Measurements from ENCODE around the gene F13B.

DNA sequence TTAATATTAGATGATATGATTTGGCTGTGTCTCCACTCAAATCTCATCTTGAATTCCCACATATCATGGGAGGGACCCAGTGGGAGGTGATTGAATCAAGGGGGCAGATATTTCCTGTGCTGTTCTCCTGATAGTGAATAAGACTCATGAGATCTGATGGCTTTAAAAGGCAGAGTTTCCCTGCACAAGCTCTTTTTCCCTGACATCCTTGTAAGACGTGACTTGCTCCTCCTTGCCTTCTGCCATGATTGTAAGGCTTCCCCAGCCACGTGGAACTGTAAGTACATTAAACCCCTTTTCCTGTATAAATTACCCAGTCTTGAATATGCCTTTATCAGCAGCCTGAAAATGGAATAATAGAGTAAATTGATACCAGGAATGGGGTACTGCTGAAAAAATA lies 13.3 kb upstream of the F13B start:
- TF ChIP-seq RFX5 (IDR thresholded peaks at IDR 0.05; ENCODE audit: low read depth, low read length), result no peak
- no peak for TF ChIP-seq POLR2A (IDR thresholded peaks at IDR 0.05; ENCODE audit: low read depth, low read length)
- TF ChIP-seq, protein P1, sequence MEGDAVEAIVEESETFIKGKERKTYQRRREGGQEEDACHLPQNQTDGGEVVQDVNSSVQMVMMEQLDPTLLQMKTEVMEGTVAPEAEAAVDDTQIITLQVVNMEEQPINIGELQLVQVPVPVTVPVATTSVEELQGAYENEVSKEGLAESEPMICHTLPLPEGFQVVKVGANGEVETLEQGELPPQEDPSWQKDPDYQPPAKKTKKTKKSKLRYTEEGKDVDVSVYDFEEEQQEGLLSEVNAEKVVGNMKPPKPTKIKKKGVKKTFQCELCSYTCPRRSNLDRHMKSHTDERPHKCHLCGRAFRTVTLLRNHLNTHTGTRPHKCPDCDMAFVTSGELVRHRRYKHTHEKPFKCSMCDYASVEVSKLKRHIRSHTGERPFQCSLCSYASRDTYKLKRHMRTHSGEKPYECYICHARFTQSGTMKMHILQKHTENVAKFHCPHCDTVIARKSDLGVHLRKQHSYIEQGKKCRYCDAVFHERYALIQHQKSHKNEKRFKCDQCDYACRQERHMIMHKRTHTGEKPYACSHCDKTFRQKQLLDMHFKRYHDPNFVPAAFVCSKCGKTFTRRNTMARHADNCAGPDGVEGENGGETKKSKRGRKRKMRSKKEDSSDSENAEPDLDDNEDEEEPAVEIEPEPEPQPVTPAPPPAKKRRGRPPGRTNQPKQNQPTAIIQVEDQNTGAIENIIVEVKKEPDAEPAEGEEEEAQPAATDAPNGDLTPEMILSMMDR (conservative IDR thresholded peaks at IDR 0.05; ENCODE audit: low read depth, low read length), result no peak
- TF ChIP-seq RAD21 (IDR thresholded peaks at IDR 0.05; ENCODE audit: low read length), result no peak
- no peak for TF ChIP-seq CEBPB (IDR thresholded peaks at IDR 0.05; ENCODE audit: low read depth, low read length)
- TF ChIP-seq MXI1 (IDR thresholded peaks at IDR 0.05; ENCODE audit: borderline replicate concordance, low read depth, low read length), result no peak
- no peak for TF ChIP-seq FOS (IDR thresholded peaks at IDR 0.05; ENCODE audit: low read depth, low read length)
- TF ChIP-seq, protein P2, sequence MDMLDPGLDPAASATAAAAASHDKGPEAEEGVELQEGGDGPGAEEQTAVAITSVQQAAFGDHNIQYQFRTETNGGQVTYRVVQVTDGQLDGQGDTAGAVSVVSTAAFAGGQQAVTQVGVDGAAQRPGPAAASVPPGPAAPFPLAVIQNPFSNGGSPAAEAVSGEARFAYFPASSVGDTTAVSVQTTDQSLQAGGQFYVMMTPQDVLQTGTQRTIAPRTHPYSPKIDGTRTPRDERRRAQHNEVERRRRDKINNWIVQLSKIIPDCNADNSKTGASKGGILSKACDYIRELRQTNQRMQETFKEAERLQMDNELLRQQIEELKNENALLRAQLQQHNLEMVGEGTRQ (IDR thresholded peaks at IDR 0.05; ENCODE audit: low read depth, low read length), result no peak
- TF ChIP-seq MAZ (IDR thresholded peaks at IDR 0.05; ENCODE audit: borderline replicate concordance, low read depth, low read length), result no peak
- no peak for TF ChIP-seq SMC3 (IDR thresholded peaks at IDR 0.05; ENCODE audit: low read depth, low read length)
- TF ChIP-seq CHD1 (IDR thresholded peaks at IDR 0.05; ENCODE audit: low read depth, low read length), result no peak
